NCI-H748 (cell line): ENCODE data around the gene MCM8.

Experiments
- DNase-seq: peaks from one replicate; lab custom pipeline; 2025; ENCODE audit not compliant: unreplicated experiment; lab: John Stamatoyannopoulos, UW

MCM8 gene

GRCh38 chr20:5950271-5951031 lies at the start of gene MCM8, which contains the start of gene TRMT6:
TSS of gene MCM8 (plus strand) at chr20:5950652. CDS start at chr20:5952016, 1,364 bp downstream.
TSS of gene TRMT6 (minus strand) at chr20:5950533. CDS start at chr20:5950405, 128 bp downstream.
- peak; percentile 100 for DNase-seq

DNA sequence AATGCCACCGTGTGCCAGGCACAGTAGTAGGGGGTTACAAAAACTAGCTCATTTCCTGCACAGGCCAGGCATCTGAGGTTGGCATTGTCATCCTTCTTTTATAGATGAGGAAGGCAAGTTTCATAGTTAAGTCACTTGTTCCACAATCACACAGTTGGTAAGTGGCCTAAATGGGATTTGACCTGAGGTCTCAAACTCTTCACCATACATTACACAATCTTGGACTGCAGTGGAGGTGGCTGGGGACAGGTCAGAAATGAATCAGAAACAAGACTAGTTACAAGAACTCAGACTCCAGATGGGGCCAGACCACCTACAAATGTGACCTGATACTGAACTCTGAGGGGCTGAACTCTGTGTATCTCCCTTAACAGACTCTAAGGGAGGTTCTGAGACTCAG lies 49.5 kb upstream of the MCM8 start:
- DNase-seq: no peak

- no peak for DNase-seq
These were observed 41.5 kb upstream of the MCM8 start for GRCh38 chr20:5908981-5909380.

GRCh38 chr20:5910186-5910585 lies 40.3 kb upstream of the MCM8 start:
- DNase-seq: peak; percentile 78

DNA sequence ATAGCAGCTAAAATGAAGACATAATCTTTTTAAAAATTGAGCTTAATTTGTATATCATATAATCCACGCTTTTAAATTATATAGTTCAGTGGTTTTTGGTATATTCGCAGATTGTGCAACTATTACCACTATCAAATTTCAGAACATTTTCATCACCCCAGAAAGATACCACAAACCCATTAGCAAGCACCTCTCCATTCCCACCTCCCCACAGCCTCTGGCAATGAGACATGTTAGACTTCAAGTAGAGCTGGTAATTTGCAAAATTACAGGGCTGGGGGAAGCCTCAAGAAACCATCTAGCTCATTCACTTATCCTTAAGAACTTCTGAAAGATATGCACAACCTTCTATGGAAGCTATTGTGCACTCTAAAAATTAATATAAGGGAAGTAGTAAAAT lies 37.3 kb upstream of the MCM8 start:
- DNase-seq: no peak

- DNase-seq: peak; percentile 27
These were observed 35.6 kb upstream of the MCM8 start for GRCh38 chr20:5914859-5915258.

GRCh38 chr20:5918856-5919625 lies 31.4 kb upstream of the MCM8 start:
- DNase-seq: no peak

DNA sequence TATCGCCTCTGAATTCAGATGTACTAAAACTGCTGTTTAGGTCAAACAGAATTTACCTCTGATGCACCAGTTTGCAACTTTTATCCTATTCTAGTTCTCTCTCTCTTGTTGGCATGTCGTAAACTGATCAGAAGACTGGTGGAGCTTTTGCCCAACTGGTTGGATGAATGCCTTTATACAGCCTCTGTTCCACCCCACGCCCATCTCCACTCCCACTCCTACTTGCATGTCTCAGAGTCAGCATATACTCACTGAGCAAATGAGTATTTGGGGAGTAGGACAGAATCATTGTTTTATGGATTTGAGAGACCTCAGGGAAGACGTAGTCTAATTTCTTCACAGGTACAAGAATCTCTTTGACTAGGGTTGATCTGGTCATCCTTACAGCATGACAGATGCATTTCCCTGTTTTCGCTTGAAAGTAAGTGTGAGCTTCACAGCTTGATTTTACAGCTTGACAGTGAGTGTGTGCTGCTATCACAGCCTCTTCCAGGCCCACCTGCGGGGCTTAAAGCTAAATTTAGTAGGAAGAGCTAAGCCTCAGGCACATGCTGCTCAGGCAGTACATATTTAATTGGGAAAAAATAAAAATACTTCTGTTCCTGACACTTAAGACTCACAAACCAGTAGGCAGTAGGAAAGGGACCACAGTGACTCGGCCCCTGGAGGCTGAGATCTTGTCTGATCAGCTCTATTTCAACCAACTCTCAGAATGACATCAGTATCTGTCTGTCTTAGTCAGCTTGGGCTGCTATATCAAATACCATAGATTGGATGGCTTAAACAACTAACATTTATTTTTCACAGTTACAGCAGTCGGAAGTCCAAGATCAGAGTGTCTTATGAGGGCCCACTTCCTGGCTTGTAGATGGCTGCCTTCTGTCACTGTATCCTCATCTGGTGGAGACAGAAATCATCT lies 30.6 kb upstream of the MCM8 start:
- DNase-seq: no peak

- no peak for DNase-seq
These were observed 29.9 kb upstream of the MCM8 start for GRCh38 chr20:5920581-5920980.

DNA sequence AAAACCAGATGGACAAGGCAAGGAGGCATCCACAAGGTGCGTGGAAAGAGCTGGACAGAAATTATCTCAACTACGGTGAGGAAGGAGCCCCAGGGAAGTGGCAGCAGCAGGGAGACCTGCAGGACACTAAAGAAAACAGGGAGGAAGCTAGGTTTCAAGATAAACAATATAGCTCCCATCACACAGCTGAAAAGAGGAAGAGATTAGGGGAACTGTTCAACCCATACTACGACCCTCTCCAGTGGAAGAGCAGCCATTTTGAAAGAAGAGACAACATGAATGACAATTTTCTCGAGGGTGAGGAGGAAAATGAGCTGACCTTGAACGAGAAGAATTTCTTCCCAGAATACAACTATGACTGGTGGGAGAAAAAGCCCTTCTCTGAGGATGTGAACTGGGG lies 27.0 kb upstream of the MCM8 start:
- no peak for DNase-seq

- DNase-seq: no peak
These were observed 24.9 kb upstream of the MCM8 start for GRCh38 chr20:5925551-5925950.

DNA sequence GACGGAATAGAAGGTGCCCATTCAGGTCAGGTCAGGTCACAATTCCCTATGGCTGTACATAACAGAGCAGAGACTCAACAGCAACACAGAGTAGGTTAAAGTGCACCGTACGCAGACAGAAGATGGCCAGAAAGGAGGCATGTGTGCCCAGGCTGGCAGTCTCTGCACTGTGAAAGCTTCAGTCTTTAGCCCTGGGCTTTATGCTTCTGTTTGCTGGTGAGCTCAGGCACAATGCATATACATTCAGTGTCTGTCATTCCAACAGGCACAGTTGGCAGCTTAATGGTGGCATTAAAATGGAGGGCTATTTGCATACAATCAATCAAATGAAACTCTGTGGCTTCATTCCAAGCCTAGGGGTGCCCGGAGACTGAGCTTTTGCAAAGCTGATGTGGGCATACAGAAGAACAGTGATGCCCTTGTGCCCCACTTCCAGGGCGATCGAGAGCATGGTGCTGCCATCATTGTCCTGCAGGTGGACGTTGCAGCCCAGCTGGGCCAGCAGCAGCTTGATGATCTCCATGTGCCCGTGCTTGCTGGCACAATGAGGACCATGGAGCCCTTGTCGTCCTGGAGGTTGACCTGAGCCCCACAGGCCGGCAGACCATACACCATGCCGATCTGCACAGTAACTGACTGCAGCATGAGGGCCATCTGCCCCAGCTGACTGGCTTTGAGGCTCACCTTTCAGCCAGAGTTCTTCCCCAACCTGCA lies 22.5 kb upstream of the MCM8 start:
- DNase-seq: no peak

DNA sequence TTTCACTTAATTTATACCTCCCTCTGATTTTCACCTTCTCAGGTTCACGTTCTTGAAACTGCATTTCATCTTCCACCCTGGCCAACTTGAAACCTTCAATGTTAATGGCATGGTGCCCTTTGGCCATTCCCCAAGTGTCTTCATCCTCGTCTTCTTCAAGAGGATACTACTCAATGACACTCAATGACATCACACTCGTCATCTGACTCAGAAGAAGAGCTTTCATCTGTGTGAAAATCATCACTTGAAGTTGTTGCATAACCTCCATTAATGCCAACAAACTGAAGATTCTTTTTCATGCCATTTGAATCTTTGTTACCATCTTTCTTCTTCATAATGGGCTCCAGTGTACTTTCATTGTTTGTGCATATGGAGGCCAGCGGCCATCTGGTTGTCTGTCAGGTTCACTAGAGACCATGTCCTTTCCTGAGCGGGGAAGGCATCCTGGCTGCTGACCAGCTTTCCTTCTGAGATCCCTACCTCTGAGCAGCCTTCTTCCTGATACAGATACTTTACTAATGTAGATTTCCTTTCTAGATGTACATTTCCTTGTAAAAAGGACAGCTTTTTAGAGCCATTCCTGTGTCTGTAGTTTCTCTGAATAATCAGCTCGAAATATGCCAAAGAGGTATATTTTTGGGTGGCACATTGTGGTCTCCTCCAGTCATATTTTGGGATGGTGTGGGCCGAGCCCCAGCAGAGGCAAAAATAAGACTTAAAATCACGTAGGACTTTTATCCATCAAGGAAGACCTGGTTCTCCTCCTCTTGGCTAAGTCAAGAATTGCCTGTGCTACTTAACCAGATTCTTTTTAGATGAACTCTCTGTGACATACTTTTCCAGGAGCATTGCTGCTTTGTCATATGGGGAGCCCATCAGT lies 21.4 kb upstream of the MCM8 start:
- no peak for DNase-seq

- DNase-seq: no peak
These were observed 19.0 kb upstream of the MCM8 start for GRCh38 chr20:5931411-5931810.

- no peak for DNase-seq
These were observed 17.7 kb upstream of the MCM8 start for GRCh38 chr20:5932796-5933195.

GRCh38 chr20:5933802-5934436 lies 16.5 kb upstream of the MCM8 start:
- peak; percentile 53 for DNase-seq

- DNase-seq: no peak
These were observed 15.1 kb upstream of the MCM8 start for GRCh38 chr20:5935384-5935783.

- DNase-seq: no peak
These were observed 14.2 kb upstream of the MCM8 start for GRCh38 chr20:5936238-5936637.

DNA sequence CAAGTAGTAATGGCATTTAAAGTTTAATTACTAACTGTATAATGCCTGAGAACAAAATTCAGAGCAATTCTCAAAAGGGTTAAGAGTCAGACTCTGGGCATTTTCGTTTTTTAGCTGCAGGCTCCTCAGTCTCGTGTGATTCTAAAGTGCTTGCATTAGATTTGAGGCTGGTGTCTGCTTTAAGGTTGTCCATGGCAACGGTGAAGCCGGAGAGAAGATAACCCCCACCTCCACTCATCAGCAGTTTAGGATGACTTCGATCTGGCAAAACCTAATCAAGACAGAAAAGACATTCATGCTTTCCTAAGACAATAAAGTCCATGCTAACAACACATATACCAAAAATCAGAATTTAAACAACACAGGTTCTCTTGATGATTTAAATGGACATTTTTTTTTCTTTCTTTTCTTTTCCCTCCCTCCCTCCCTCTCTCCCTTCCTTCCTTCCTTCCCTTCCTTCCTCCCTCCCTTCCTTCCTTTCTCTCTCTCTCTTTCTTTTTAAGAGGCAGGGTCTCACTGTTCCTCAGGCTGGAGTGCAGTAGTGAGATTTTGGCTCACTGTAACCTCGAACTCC lies 11.9 kb upstream of the MCM8 start:
- no peak for DNase-seq
